H9 (cell line): ENCODE results near the gene LCN2. TPM values are rescaled to one million over a fixed set of nuclear protein-coding genes. Genes with fewer than 3 reads are reported as not detected.

ENCODE experiments used
- DNase-seq: peaks from one replicate; pipeline ENCODE4 v3.0.0-alpha.2; 2017
- H2AFZ ChIP-seq: one replicate; pipeline ENCODE4 v1.6.1; 2013; ENCODE audit warnings: mild to moderate bottlenecking, low read length, control low read depth, moderate library complexity
- H2AK5ac ChIP-seq: 2 replicates; pipeline ENCODE4 v1.6.1; 2013; ENCODE audit warnings: low read length, control low read depth, mixed read lengths; ENCODE audit not compliant: insufficient read length
- H2BK120ac ChIP-seq: one replicate; pipeline ENCODE4 v1.6.1; 2013; ENCODE audit warnings: low read depth, mild to moderate bottlenecking, low read length, control low read depth, inconsistent platforms; ENCODE audit not compliant: poor library complexity, severe bottlenecking
- H2BK12ac ChIP-seq: 2 replicates; pipeline ENCODE4 v1.6.1; 2013; ENCODE audit warnings: low read length, control low read depth, mixed read lengths, low read depth; ENCODE audit not compliant: insufficient read length
- H2BK15ac ChIP-seq: 2 replicates; pipeline ENCODE4 v1.6.1; 2013; ENCODE audit warnings: low read depth, low read length, control low read depth
- H2BK20ac ChIP-seq: one replicate; pipeline ENCODE4 v1.6.1; 2013; ENCODE audit warnings: low read depth, mild to moderate bottlenecking, low read length, control low read depth, inconsistent platforms; ENCODE audit not compliant: poor library complexity, severe bottlenecking
- H2BK5ac ChIP-seq: 2 replicates; pipeline ENCODE4 v1.6.1; 2013; ENCODE audit warnings: low read length, control low read depth, mixed read lengths; ENCODE audit not compliant: insufficient read length
- H3K14ac ChIP-seq: 2 replicates; pipeline ENCODE4 v1.6.1; 2013; ENCODE audit warnings: low read length, control low read depth; ENCODE audit not compliant: insufficient read depth
- H3K18ac ChIP-seq: 2 replicates; pipeline ENCODE4 v1.6.1; 2013; ENCODE audit warnings: low read depth, mild to moderate bottlenecking, mixed read lengths, low read length, control low read depth; ENCODE audit not compliant: insufficient read length
- H3K23ac ChIP-seq: 2 replicates; pipeline ENCODE4 v1.6.1; 2013; ENCODE audit warnings: low read length, control low read depth, mixed read lengths, low read depth; ENCODE audit not compliant: insufficient read length
- H3K23me2 ChIP-seq: 2 replicates; pipeline ENCODE4 v1.6.1; 2013; ENCODE audit warnings: low read depth, mild to moderate bottlenecking, mixed read lengths, low read length, control low read depth; ENCODE audit not compliant: insufficient read length, poor library complexity, severe bottlenecking
- H3K27ac ChIP-seq: 2 replicates; pipeline ENCODE4 v1.5.1; 2013; ENCODE audit warnings: low read length, control low read depth, mixed read lengths, low read depth; ENCODE audit not compliant: insufficient read length
- H3K27me3 ChIP-seq: 2 replicates; pipeline ENCODE4 v1.6.1; 2013; ENCODE audit warnings: low read length, control low read depth, inconsistent platforms; ENCODE audit not compliant: insufficient read depth
- H3K4ac ChIP-seq: 2 replicates; pipeline ENCODE4 v1.6.1; 2013; ENCODE audit warnings: low read depth, mild to moderate bottlenecking, control low read depth, inconsistent platforms, low read length, moderate library complexity
- H3K4me1 ChIP-seq: 2 replicates; pipeline ENCODE4 v1.6.1; 2013; ENCODE audit warnings: low read length, control low read depth, inconsistent platforms; ENCODE audit not compliant: insufficient read depth
- H3K4me2 ChIP-seq: 2 replicates; pipeline ENCODE4 v1.6.1; 2013; ENCODE audit warnings: low read length, control low read depth, mixed read lengths; ENCODE audit not compliant: insufficient read length, insufficient read depth
- H3K56ac ChIP-seq: 2 replicates; pipeline ENCODE4 v1.6.1; 2013; ENCODE audit warnings: low read depth, mild to moderate bottlenecking, mixed read lengths, low read length, control low read depth; ENCODE audit not compliant: insufficient read length
- H3K79me1 ChIP-seq: 2 replicates; pipeline ENCODE4 v1.6.1; 2013; ENCODE audit warnings: low read depth, mild to moderate bottlenecking, moderate library complexity, low read length, control low read depth, inconsistent platforms; ENCODE audit not compliant: insufficient read depth, poor library complexity, severe bottlenecking
- H3K79me2 ChIP-seq: 2 replicates; pipeline ENCODE4 v1.6.1; 2013; ENCODE audit warnings: low read length, control low read depth, inconsistent platforms; ENCODE audit not compliant: insufficient read depth
- H3K9ac ChIP-seq: 2 replicates; pipeline ENCODE4 v1.6.1; 2013; ENCODE audit warnings: low read length, control low read depth, mixed read lengths; ENCODE audit not compliant: insufficient read length; ENCODE audit errors: extremely low read depth
- H3K9me3 ChIP-seq: one replicate; pipeline ENCODE4 v1.6.1; 2013; ENCODE audit warnings: low read depth, low read length, inconsistent platforms; ENCODE audit not compliant: control insufficient read depth
- H3T11ph ChIP-seq: one replicate; pipeline ENCODE4 v1.6.1; 2013; ENCODE audit warnings: mild to moderate bottlenecking, low read length, control low read depth, inconsistent platforms
- H4K20me1 ChIP-seq: one replicate; pipeline ENCODE4 v1.6.1; 2013; ENCODE audit not compliant: control insufficient read depth, insufficient read length, insufficient read depth
- H4K5ac ChIP-seq: 2 replicates; pipeline ENCODE4 v1.6.1; 2013; ENCODE audit warnings: low read depth, mild to moderate bottlenecking, mixed read lengths, low read length, control low read depth; ENCODE audit not compliant: insufficient read length
- H4K8ac ChIP-seq: replicated peaks from 2 replicates; pipeline ENCODE4 v1.6.1; 2013; ENCODE audit warnings: low read length, control low read depth, mixed read lengths, low read depth; ENCODE audit not compliant: insufficient read length
- H4K91ac ChIP-seq: 2 replicates; pipeline ENCODE4 v1.6.1; 2013; ENCODE audit warnings: low read depth, mild to moderate bottlenecking, moderate library complexity, mixed read lengths, low read length, control low read depth; ENCODE audit not compliant: insufficient read length
- H3K27ac Mint-ChIP-seq, 3 experiments: 2 replicates in 2 of 3; 3 replicates in 1 of 3; pipeline ENCODE4 v1.8.0; 2020 to 2021; ENCODE audit warnings: mixed read lengths in 3 of 3, mild to moderate bottlenecking in 1 of 3, moderate library complexity in 1 of 3
- H3K27me3 Mint-ChIP-seq: 2 replicates; pipeline ENCODE4 v1.8.0; 2021; ENCODE audit warnings: low read depth, mild to moderate bottlenecking, moderate library complexity, mixed read lengths
- H3K36me3 Mint-ChIP-seq, 3 experiments: 2 replicates in 2 of 3; 3 replicates in 1 of 3; pipeline ENCODE4 v1.8.0; 2020 to 2021; ENCODE audit warnings: low read depth in 3 of 3, mixed read lengths in 3 of 3; ENCODE audit not compliant: insufficient read depth in 1 of 3
- H3K4me1 Mint-ChIP-seq, 2 experiments: 2 replicates each; pipeline ENCODE4 v1.8.0; 2020; ENCODE audit warnings: mixed read lengths in 2 of 2
- H3K4me3 Mint-ChIP-seq, 2 experiments: 2 replicates in 1 of 2; 3 replicates in 1 of 2; pipeline ENCODE4 v1.8.0; 2020 to 2021; ENCODE audit warnings: mild to moderate bottlenecking in 2 of 2, mixed read lengths in 2 of 2, moderate library complexity in 1 of 2
- H3K9me3 Mint-ChIP-seq, 2 experiments: 2 replicates in 1 of 2; 3 replicates in 1 of 2; pipeline ENCODE4 v1.8.0; 2020; ENCODE audit warnings: mild to moderate bottlenecking in 2 of 2, mixed read lengths in 2 of 2, moderate library complexity in 1 of 2
- CTCF ChIP-seq: fragments of 200-600 bp; sonication (generic); conservative IDR thresholded peaks from 3 replicates; pipeline ENCODE4 v1.8.0; 2021; ENCODE audit warnings: antibody characterized with exemption, mild to moderate bottlenecking
- whole genome bisulfite sequencing: extraction: QIAGEN DNeasy Blood & Tissue Kit; methylation state at CpG from one replicate; pipeline ENCODE4 v1.1.7; 2013; ENCODE audit warnings: missing lambda C conversion rate, low lambda C conversion rate, mixed read lengths; ENCODE audit not compliant: insufficient read length; ENCODE audit errors: extremely low coverage; 5-methylcytosine and 5-hydroxymethylcytosine counted together
- total RNA-seq: library from RNA; stranded (reverse); gene quantifications from 2 replicates; pipeline ENCODE4 v1.2.1, GENCODE V29; 2021

The LCN2 gene
- total RNA-seq, 1 experiment from 2014 or later = not detected

- WGBS = no CpG with 5 or more reads among the region's 56 CpGs
- no peak within 1 kb of the TSS for H2BK5ac ChIP-seq
- H4K91ac ChIP-seq = no peak within 1 kb of the TSS
- H3K14ac ChIP-seq = peak within 1 kb of the TSS; percentile 96
- no peaks in the 10 kb centered on the region for H3K9me3 ChIP-seq
- H2AFZ ChIP-seq = no peak within 1 kb of the TSS
- 0 out of 2 replicates have a peak, but pooled peaks cover 3% of the 10 kb centered on the region for H3K27me3 ChIP-seq
- H2BK12ac ChIP-seq = no peak within 1 kb of the TSS
- no peaks in the 10 kb centered on the region for H3K79me2 ChIP-seq
- Mint-ChIP-seq H3K27ac (peak within 1 kb of the TSS; percentile 99), H3K9me3 (peaks cover 9 to 12% of the 10 kb centered on the region in 2 experiments), H3K4me3 (peak within 1 kb of the TSS; percentile 94 to 97), H3K36me3 (peaks cover 21 to 34% (median 26%) of the 10 kb centered on the region in 3 experiments), H3K4me1 (peaks cover 13 to 16% of the 10 kb centered on the region in 2 experiments), H3K27me3 (peaks cover 30% of the 10 kb centered on the region)
- H2BK20ac ChIP-seq = no peak within 1 kb of the TSS
- H3K18ac ChIP-seq = peak within 1 kb of the TSS; percentile 87
- no peak within 1 kb of the TSS for H3T11ph ChIP-seq
- H3K56ac ChIP-seq = no peak within 1 kb of the TSS
- TF ChIP-seq CTCF = no peak
- no peak within 1 kb of the TSS for H3K4ac ChIP-seq
- H4K8ac ChIP-seq = no peak within 1 kb of the TSS
- no peak within 1 kb of the TSS for H4K5ac ChIP-seq
- no peak for DNase-seq
- no peaks in the 10 kb centered on the region for H3K79me1 ChIP-seq
- peak within 1 kb of the TSS; percentile 81 for H3K9ac ChIP-seq
- H2BK15ac ChIP-seq = no peak within 1 kb of the TSS
- no peaks in the 10 kb centered on the region for H4K20me1 ChIP-seq
- no peak within 1 kb of the TSS for H2BK120ac ChIP-seq
- H3K27ac ChIP-seq = peak within 1 kb of the TSS; percentile 18
- peaks cover 12% of the 10 kb centered on the region for H3K23me2 ChIP-seq
- H3K4me1 ChIP-seq = no peaks in the 10 kb centered on the region
- no peak within 1 kb of the TSS for H3K23ac ChIP-seq
- peak within 1 kb of the TSS; percentile 58 for H3K4me2 ChIP-seq
- H2AK5ac ChIP-seq = no peak within 1 kb of the TSS
Measured at GRCh38 chr9:128127568-128127989, 21.7 kb upstream of the LCN2 start, which contains the start of gene PTGES2. PTGES2 (minus strand) TSS chr9:128127729; CDS start chr9:128127717, 12 bp downstream.
